GM23338 (cell line): ENCODE measurements around the gene UNC13A. TPM values are rescaled to one million over a fixed set of nuclear protein-coding genes. Genes with fewer than 3 reads are reported as not detected.

ENCODE experiments used
- ATAC-seq: fragments of 200-7000 bp; cut with Tn5 transposase; 3 replicates; pipeline ENCODE4 v1.9.1; 2020
- DNase-seq: peaks from one replicate; pipeline ENCODE4 v3.0.0-alpha.2; 2015; ENCODE audit warnings: low spot score
- H2AFZ ChIP-seq: fragments of 200-600 bp; sonication (generic); 2 replicates; pipeline ENCODE4 v1.8.0; 2016; ENCODE audit warnings: antibody characterized with exemption, mild to moderate bottlenecking, moderate library complexity
- H3F3A ChIP-seq: fragments of 200-600 bp; sonication (generic); replicated peaks from 2 replicates; pipeline ENCODE4 v1.8.0; 2017; ENCODE audit warnings: antibody characterized with exemption, mixed run types, low read depth
- H3K27ac ChIP-seq: fragments of 200-600 bp; sonication (generic); 2 replicates; pipeline ENCODE4 v1.6.1; 2016; ENCODE audit warnings: low read depth
- H3K27me3 ChIP-seq: fragments of 200-600 bp; sonication (generic); 2 replicates; pipeline ENCODE4 v1.8.0; 2016; ENCODE audit warnings: mild to moderate bottlenecking, mixed run types, moderate library complexity; ENCODE audit not compliant: insufficient read depth
- H3K36me3 ChIP-seq: fragments of 200-600 bp; sonication (generic); 2 replicates; pipeline ENCODE4 v1.8.0; 2016; ENCODE audit warnings: mild to moderate bottlenecking; ENCODE audit not compliant: insufficient read depth
- H3K4me1 ChIP-seq: fragments of 200-600 bp; sonication (generic); 2 replicates; pipeline ENCODE4 v1.8.0; 2016; ENCODE audit warnings: mild to moderate bottlenecking, moderate library complexity; ENCODE audit not compliant: insufficient read depth
- H3K4me2 ChIP-seq: fragments of 200-600 bp; sonication (generic); 2 replicates; pipeline ENCODE4 v1.7.1; 2017; ENCODE audit warnings: mixed run types
- H3K4me3 ChIP-seq: fragments of 200-600 bp; sonication (generic); 2 replicates; pipeline ENCODE4 v1.6.1; 2016; ENCODE audit warnings: mixed run types
- H3K79me2 ChIP-seq: fragments of 200-600 bp; sonication (generic); replicated peaks from 2 replicates; pipeline ENCODE4 v1.8.0; 2017; ENCODE audit warnings: mild to moderate bottlenecking; ENCODE audit not compliant: insufficient read depth
- H3K9me2 ChIP-seq: fragments of 200-600 bp; sonication (generic); 2 replicates; pipeline ENCODE4 v1.8.0; 2017; ENCODE audit not compliant: insufficient read depth
- H4K20me1 ChIP-seq: fragments of 200-600 bp; sonication (generic); replicated peaks from 2 replicates; pipeline ENCODE4 v1.8.0; 2017; ENCODE audit warnings: mild to moderate bottlenecking; ENCODE audit not compliant: insufficient read depth
- H3K27ac Mint-ChIP-seq: 2 replicates; pipeline ENCODE4 v1.8.0; 2020; ENCODE audit warnings: inconsistent platforms, mild to moderate bottlenecking, moderate library complexity, mixed read lengths
- H3K27me3 Mint-ChIP-seq: 3 replicates; pipeline ENCODE4 v1.8.0; 2022; ENCODE audit warnings: low read depth, mild to moderate bottlenecking, moderate library complexity, mixed read lengths, inconsistent platforms; ENCODE audit not compliant: insufficient read depth, poor library complexity
- H3K36me3 Mint-ChIP-seq: 3 replicates; pipeline ENCODE4 v1.8.0; 2021; ENCODE audit warnings: low read depth, mild to moderate bottlenecking, inconsistent platforms, moderate library complexity, mixed read lengths
- H3K4me1 Mint-ChIP-seq: 3 replicates; pipeline ENCODE4 v1.8.0; 2020; ENCODE audit warnings: mild to moderate bottlenecking, inconsistent platforms, mixed read lengths
- H3K4me3 Mint-ChIP-seq: 3 replicates; pipeline ENCODE4 v1.8.0; 2021; ENCODE audit warnings: moderate library complexity, mild to moderate bottlenecking, inconsistent platforms, mixed read lengths
- H3K9me3 Mint-ChIP-seq: 3 replicates; pipeline ENCODE4 v1.8.0; 2020; ENCODE audit warnings: moderate library complexity, mild to moderate bottlenecking, inconsistent platforms, mixed read lengths
- CREB1 ChIP-seq: fragments of 250-450 bp; sonication (Bioruptor Pico); IDR thresholded peaks from 2 replicates; pipeline ENCODE4 v1.5.0; 2020; ENCODE audit warnings: low read depth, mild to moderate bottlenecking, moderate library complexity
- CTCF ChIP-seq, 2 experiments: fragments of 200-600 bp in 1 of 2; sonication (generic) in 1 of 2; conservative IDR thresholded peaks; 2 replicates each; pipeline versions ENCODE4 v1.5.1 to v1.6.1; 2016 to 2017; ENCODE audit warnings: antibody characterized with exemption in 2 of 2, low read depth in 2 of 2, mild to moderate bottlenecking in 2 of 2, moderate library complexity in 1 of 2
- EZH2 ChIP-seq: fragments of 200-600 bp; sonication (generic); IDR thresholded peaks from one replicate; pipeline ENCODE4 v1.8.0; 2017; ENCODE audit warnings: antibody characterized with exemption, mild to moderate bottlenecking, low read depth; ENCODE audit not compliant: unreplicated experiment
- POLR2AphosphoS5 ChIP-seq: IDR thresholded peaks from 2 replicates; pipeline ENCODE4 v1.6.1; 2016; ENCODE audit warnings: antibody characterized with exemption, low read depth
- REST ChIP-seq: IDR thresholded peaks from one replicate; pipeline ENCODE4 v1.6.1; 2018; ENCODE audit warnings: antibody characterized with exemption; ENCODE audit not compliant: unreplicated experiment
- STAT1 ChIP-seq: IDR thresholded peaks from one replicate; pipeline ENCODE4 v1.6.1; 2016; ENCODE audit warnings: antibody characterized with exemption; ENCODE audit not compliant: unreplicated experiment
- polyA plus RNA-seq: library from polyadenylated mRNA; unstranded; fragments of >200 nt; fragmentation: Nextera tagmentation; extraction: Ambion mirVana; gene quantifications from 2 replicates; pipeline ENCODE4 v1.2.1, GENCODE V29; 2016
- total RNA-seq: library from RNA; depleted of rRNA; stranded (reverse); fragments of >200 nt; shearing (Covaris generic); gene quantifications from 2 replicates; pipeline ENCODE4 v1.2.3, GENCODE V29; 2014

The UNC13A gene
- total and polyA plus RNA-seq, 2 experiments from 2014 or later: 9.5 to 30.4 TPM

GRCh38 chr19:17711851-17712250 is 23.7 kb upstream of the UNC13A start:
- no peaks in the 10 kb centered on the region for H4K20me1 ChIP-seq
- Mint-ChIP-seq H3K9me3 (no peaks in the 10 kb centered on the region; the same call in 2 of the 3 replicates), H3K4me3 (no peak overlapping the region), H3K36me3 (no peaks in the 10 kb centered on the region), H3K4me1 (no peaks in the 10 kb centered on the region), H3K27me3 (peaks cover 6% of the 10 kb centered on the region), H3K27ac (no peak overlapping the region)
- H3K9me2 ChIP-seq: no peaks in the 10 kb centered on the region
- H3K27me3 ChIP-seq: no peaks in the 10 kb centered on the region
- H3K36me3 ChIP-seq: no peaks in the 10 kb centered on the region
- no peak overlapping the region for H3K4me3 ChIP-seq
- TF ChIP-seq REST (no peak), CTCF (conservative IDR thresholded peaks at IDR 0.05; ENCODE audit: low read depth in 2 of 2) (no peak), EZH2 (no peak), STAT1 (no peak)
- H3K27ac ChIP-seq: no peak overlapping the region
- H3K4me2 ChIP-seq: no peak overlapping the region
- H3F3A ChIP-seq: 0 out of 2 replicates have a peak, but pooled peaks cover 6% of the 10 kb centered on the region
- DNase-seq: no peak
- ATAC-seq: no peak
- no peaks in the 10 kb centered on the region for H3K79me2 ChIP-seq
- no peaks in the 10 kb centered on the region for H3K4me1 ChIP-seq
- H2AFZ ChIP-seq: no peak overlapping the region

GRCh38 chr19:17706750-17707181 is 18.6 kb upstream of the UNC13A start:
- H3K4me2 ChIP-seq: peak overlapping the region; percentile 73
- Mint-ChIP-seq H3K27ac (no peak overlapping the region), H3K4me3 (no peak overlapping the region; the same call in 2 of the 3 replicates), H3K36me3 (no peaks in the 10 kb centered on the region; the same call in 2 of the 3 replicates), H3K27me3 (peaks cover 6% of the 10 kb centered on the region), H3K4me1 (no peaks in the 10 kb centered on the region), H3K9me3 (no peaks in the 10 kb centered on the region; the same call in 2 of the 3 replicates)
- no peaks in the 10 kb centered on the region for H3K9me2 ChIP-seq
- 0 out of 2 replicates have a peak, but pooled peaks cover 6% of the 10 kb centered on the region for H3F3A ChIP-seq
- TF ChIP-seq CTCF (conservative IDR thresholded peaks at IDR 0.05; ENCODE audit: low read depth in 2 of 2) (no peak), CREB1 (peak; percentile 50; the same call in 1 of the 2 replicates), POLR2AphosphoS5 (peak; percentile 79)
- peak; percentile 93 for ATAC-seq
- peak overlapping the region; percentile 98 for H2AFZ ChIP-seq
- no peaks in the 10 kb centered on the region for H3K79me2 ChIP-seq
- no peaks in the 10 kb centered on the region for H3K27me3 ChIP-seq
- peak overlapping the region; percentile 52 for H3K4me3 ChIP-seq
- DNase-seq: peak; percentile 98
- H3K4me1 ChIP-seq: peaks cover 6% of the 10 kb centered on the region
- no peaks in the 10 kb centered on the region for H4K20me1 ChIP-seq
- H3K36me3 ChIP-seq: no peaks in the 10 kb centered on the region
- peak overlapping the region; percentile 53 for H3K27ac ChIP-seq
